Naive B cell (primary cell): ENCODE measurements around the gene SETD2. TPM values are rescaled to one million over a fixed set of nuclear protein-coding genes. Genes with fewer than 3 reads are reported as not detected.

Source experiments
- ATAC-seq, 2 donors: fragments of 150-1000 bp; cut with Tn5 transposase; 2 replicates each; pipeline ENCODE4 v1.10.0; 2021; ENCODE audit warnings: low read depth in 2 of 2, mild to moderate bottlenecking in 2 of 2, moderate library complexity in 2 of 2
- DNase-seq: peaks from one replicate; pipeline ENCODE4 v3.0.0; 2022
- H3K27ac Mint-ChIP-seq, 6 donors: one replicate each; pipeline ENCODE4 v1.8.0; 2020 to 2022; ENCODE audit warnings: mild to moderate bottlenecking in 6 of 6, mixed read lengths in 6 of 6, moderate library complexity in 5 of 6, inconsistent platforms in 2 of 6
- H3K27me3 Mint-ChIP-seq, 3 donors: one replicate each; pipeline ENCODE4 v1.8.0; 2021 to 2022; ENCODE audit warnings: mixed read lengths in 3 of 3, mild to moderate bottlenecking in 1 of 3
- H3K36me3 Mint-ChIP-seq, 2 donors: one replicate each; pipeline ENCODE4 v1.8.0; 2020 to 2022; ENCODE audit warnings: mixed read lengths in 2 of 2, inconsistent platforms in 1 of 2, mild to moderate bottlenecking in 1 of 2
- H3K4me1 Mint-ChIP-seq, 3 donors: one replicate each; pipeline ENCODE4 v1.8.0; 2020 to 2022; ENCODE audit warnings: mixed read lengths in 3 of 3, inconsistent platforms in 1 of 3, mild to moderate bottlenecking in 1 of 3, moderate library complexity in 1 of 3
- H3K4me3 Mint-ChIP-seq, 8 donors: one replicate each; pipeline ENCODE4 v1.8.0; 2020 to 2022; ENCODE audit warnings: mild to moderate bottlenecking in 8 of 8, mixed read lengths in 8 of 8, moderate library complexity in 8 of 8, inconsistent platforms in 2 of 8
- H3K9me3 Mint-ChIP-seq, 7 donors: one replicate each; pipeline ENCODE4 v1.8.0; 2020 to 2022; ENCODE audit warnings: mixed read lengths in 7 of 7, mild to moderate bottlenecking in 5 of 7, inconsistent platforms in 2 of 7, moderate library complexity in 1 of 7
- polyA plus RNA-seq, 6 donors: library from polyadenylated mRNA; unstranded; fragments of 300-500 nt; fragmentation: Illumina TruSeq; gene quantifications; one replicate each; pipeline ENCODE4 v1.2.3, GENCODE V29; 2021; ENCODE audit warnings: low read depth in 6 of 6

The SETD2 gene
- polyA plus RNA-seq, 6 donors from 2014 or later = 7.0 to 41.3 (median 19.6) TPM

- Mint-ChIP-seq H3K27ac (peak overlapping the region in 1 of 6 donors; percentile 33), H3K27me3 (no peaks in the 10 kb centered on the region), H3K36me3 (no peaks in the 10 kb centered on the region), H3K9me3 (no peaks in the 10 kb centered on the region), H3K4me1 (peaks cover 9 to 23% (median 9%) of the 10 kb centered on the region in 3 donors), H3K4me3 (no peak overlapping the region)
- ATAC-seq (no peak), DNase-seq (no peak)
These were observed 162.8 kb downstream of the SETD2 start for GRCh38 chr3:47000922-47001730.

GRCh38 chr3:47000198-47000815, 163.6 kb downstream of the SETD2 start:
- Mint-ChIP-seq H3K27ac (peak overlapping the region in 1 of 6 donors; percentile 59), H3K36me3 (no peaks in the 10 kb centered on the region), H3K4me3 (peak overlapping the region in 1 of 8 donors; percentile 10), H3K4me1 (peaks cover 9 to 23% (median 9%) of the 10 kb centered on the region in 3 donors), H3K9me3 (no peaks in the 10 kb centered on the region), H3K27me3 (no peaks in the 10 kb centered on the region)
- ATAC-seq (no peak), DNase-seq (no peak)

GRCh38 chr3:46999516-47000197, 164.3 kb downstream of the SETD2 start:
- DNase-seq = no peak
- Mint-ChIP-seq H3K27me3 (no peaks in the 10 kb centered on the region), H3K36me3 (no peaks in the 10 kb centered on the region), H3K9me3 (no peaks in the 10 kb centered on the region), H3K4me1 (peaks cover 9 to 23% (median 9%) of the 10 kb centered on the region in 3 donors), H3K27ac (peak overlapping the region in 1 of 6 donors; percentile 59), H3K4me3 (no peak overlapping the region)
- no peak for ATAC-seq

DNA sequence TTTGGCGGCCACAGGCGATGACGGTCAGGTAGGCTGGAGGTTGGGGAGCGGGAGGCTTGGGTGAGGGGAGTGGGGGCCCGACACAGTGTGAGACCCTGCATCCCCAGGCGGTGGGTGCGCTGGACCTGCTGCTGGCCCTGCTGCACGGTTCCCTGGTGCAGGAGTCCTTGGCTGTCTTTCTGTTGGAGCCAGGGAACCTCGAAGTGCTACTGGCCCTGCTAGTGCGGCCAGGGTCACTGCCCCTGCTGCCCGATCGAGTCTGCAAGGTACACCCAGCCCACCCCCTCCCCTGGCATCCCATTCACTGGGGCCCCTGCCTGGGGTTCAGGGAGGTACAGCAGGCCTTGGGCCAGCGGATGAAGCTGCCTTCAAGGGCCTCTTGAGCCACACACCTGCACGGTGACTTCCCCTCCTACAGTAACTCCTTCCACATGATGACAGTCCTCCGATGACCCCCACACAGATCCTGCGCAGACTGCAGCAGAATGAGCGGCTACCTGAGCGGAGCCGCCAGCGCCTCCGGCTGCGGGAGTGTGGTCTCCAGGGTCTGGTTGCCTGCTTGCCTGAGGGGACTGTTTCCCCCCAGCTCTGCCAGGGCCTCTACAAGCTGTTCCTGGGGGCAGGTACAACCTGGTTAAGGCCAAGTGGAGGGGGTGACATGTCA, 164.9 kb downstream of the SETD2 start:
- Mint-ChIP-seq H3K27ac (peak overlapping the region in 1 of 6 donors; percentile 7), H3K9me3 (no peaks in the 10 kb centered on the region), H3K36me3 (no peaks in the 10 kb centered on the region), H3K4me3 (peak overlapping the region in 1 of 8 donors; percentile 26), H3K27me3 (no peaks in the 10 kb centered on the region), H3K4me1 (peaks cover 9 to 23% (median 9%) of the 10 kb centered on the region in 3 donors)
- no peak for ATAC-seq
- DNase-seq = no peak

DNA sequence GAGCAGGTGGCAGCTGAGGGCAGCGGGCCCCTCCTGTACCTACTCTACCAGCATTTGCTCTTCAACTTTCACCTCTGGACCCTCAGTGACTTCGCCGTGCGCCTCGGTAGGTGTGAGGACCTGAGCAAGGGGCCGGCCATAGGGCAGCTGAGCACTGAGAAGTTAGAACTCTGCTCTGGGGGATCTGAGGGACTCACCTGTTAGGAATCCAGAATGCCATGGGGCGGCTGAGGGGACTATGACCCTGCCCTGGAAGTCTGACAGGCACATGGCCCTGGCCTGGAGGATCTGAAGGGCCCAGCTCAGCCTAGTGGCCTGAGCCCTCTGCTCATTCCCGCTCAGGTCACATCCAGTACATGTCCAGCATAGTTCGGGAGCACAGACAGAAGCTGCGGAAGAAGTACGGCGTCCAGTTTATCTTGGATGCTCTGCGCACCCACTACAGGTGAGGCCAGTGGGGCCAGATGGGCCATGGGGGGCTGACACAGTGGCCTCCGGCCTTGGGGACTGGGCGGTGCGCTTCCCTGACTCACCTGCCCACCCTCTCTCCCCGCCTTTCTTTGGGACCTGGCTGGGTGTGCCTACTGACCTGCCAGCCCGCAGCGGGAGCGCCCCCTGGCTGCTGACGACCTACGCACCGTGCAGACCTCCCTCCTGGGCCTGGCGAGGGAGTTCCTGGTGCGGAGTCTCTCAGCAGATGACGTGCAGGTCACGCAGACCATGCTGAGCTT, 165.6 kb downstream of the SETD2 start:
- DNase-seq (peak; percentile 64), ATAC-seq (peak; percentile 83 to 88)
- no peak overlapping the region for H3K4me3 Mint-ChIP-seq
- H3K4me1 Mint-ChIP-seq = peaks cover 9 to 23% (median 9%) of the 10 kb centered on the region in 3 donors
- no peaks in the 10 kb centered on the region for H3K36me3 Mint-ChIP-seq
- H3K9me3 Mint-ChIP-seq = no peaks in the 10 kb centered on the region
- H3K27ac Mint-ChIP-seq = peak overlapping the region in 2 of 6 donors; percentile 7 to 12
- no peaks in the 10 kb centered on the region for H3K27me3 Mint-ChIP-seq

DNA sequence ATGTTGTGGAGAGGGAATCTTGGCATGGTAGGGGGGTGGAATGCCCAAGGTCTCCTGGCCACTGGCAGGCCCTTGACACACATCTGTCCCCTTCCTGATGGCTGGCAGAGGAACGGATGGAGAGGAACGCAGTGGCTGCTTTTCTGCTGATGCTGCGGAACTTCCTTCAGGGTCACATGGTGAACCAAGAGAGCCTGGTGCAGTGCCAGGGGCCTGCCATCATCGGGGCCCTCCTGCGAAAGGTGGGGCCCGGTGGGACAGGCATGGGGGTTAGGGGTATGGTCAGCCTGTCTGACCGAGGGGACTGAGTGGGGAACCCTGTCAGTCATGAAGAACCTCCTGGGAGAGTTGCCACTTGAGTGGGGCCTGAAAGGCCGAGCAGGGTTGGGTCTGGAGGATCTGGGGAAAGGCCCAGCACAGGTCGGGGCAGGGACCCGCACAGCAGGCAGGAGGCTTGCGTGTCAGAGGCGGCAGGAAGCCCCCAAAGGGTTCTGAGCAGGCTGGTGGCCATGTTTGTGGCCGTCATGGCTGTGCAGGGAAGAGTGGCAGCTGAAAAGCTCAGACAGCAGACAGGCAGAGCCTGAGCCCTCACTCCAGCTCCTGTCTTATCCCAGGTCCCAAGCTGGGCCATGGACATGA, 166.3 kb downstream of the SETD2 start:
- no peak for ATAC-seq
- Mint-ChIP-seq H3K27me3 (no peaks in the 10 kb centered on the region), H3K4me3 (no peak overlapping the region), H3K9me3 (no peaks in the 10 kb centered on the region), H3K27ac (no peak overlapping the region), H3K36me3 (no peaks in the 10 kb centered on the region), H3K4me1 (peaks cover 9 to 23% (median 9%) of the 10 kb centered on the region in 3 donors)
- DNase-seq = no peak

DNA sequence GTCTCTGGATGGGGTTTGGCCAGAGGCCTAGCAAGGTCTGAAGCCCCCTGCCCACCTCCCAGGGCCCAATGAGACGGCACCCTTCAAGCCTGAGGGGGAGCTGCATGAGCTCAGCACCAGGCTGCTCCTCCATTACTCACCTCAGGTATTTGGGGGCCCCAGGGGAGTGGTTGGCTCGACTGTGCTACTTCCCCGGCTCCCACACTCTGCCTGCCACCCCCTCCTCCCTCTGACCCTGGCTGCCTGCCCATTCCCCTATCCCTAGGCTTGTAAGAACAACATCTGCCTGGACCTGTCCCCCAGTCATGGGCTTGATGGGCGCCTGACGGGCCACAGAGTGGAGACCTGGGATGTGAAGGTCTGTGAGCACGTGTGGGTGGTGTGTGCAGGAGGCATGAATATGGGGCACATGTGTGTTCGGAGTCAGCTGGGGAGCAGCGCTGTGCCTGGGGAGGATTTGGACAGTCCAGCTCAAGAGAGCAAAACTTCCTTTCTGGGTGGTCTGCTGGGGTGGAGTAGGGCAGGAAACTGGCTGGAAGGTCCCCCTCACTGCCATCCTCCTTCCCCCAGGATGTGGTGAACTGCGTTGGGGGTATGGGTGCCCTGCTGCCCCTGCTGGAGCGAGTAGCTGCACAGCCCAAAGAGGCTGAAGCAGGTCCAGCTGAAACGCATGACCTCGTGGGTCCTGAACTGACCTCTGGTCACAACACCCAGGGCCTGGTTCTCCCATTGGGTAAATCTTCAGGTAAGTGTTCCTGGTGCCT, 167.0 kb downstream of the SETD2 start:
- Mint-ChIP-seq H3K4me1 (peaks cover 9 to 23% (median 9%) of the 10 kb centered on the region in 3 donors), H3K4me3 (no peak overlapping the region), H3K36me3 (no peaks in the 10 kb centered on the region), H3K9me3 (no peaks in the 10 kb centered on the region), H3K27ac (peak overlapping the region in 2 of 6 donors; percentile 5 to 68), H3K27me3 (no peaks in the 10 kb centered on the region)
- ATAC-seq = no peak
- no peak for DNase-seq

DNA sequence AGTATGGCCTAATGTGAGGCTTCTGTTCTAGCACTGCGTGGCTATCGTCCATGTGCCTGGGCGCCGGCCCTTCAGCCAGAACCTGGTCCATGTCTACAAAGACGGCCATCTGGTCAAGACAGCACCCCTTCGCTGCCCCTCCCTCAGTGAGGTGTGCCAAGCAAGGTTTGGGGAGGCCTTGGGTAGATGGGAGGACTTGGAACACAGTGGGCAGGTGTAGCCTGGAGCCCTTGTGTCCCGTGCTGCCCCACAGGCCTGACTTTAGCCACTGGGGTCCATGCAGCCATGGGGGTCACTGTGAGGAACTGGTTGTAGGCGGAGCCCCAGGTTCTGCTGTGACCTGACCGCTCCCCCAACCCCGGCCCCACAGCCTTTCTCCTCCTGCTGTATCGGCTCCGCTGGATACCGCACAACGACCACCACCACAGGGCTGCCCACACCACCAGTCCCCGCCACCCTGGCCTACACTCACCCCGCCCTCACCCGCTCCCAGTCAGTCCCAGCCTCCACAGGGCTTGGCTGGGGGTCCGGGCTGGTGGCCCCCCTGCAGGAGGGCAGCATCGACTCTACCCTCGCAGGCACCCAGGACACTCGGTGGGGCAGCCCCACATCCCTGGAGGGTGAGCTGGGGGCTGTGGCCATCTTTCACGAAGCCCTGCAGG, 167.9 kb downstream of the SETD2 start:
- Mint-ChIP-seq H3K4me3 (no peak overlapping the region), H3K36me3 (no peaks in the 10 kb centered on the region)
- no peak for ATAC-seq

DNA sequence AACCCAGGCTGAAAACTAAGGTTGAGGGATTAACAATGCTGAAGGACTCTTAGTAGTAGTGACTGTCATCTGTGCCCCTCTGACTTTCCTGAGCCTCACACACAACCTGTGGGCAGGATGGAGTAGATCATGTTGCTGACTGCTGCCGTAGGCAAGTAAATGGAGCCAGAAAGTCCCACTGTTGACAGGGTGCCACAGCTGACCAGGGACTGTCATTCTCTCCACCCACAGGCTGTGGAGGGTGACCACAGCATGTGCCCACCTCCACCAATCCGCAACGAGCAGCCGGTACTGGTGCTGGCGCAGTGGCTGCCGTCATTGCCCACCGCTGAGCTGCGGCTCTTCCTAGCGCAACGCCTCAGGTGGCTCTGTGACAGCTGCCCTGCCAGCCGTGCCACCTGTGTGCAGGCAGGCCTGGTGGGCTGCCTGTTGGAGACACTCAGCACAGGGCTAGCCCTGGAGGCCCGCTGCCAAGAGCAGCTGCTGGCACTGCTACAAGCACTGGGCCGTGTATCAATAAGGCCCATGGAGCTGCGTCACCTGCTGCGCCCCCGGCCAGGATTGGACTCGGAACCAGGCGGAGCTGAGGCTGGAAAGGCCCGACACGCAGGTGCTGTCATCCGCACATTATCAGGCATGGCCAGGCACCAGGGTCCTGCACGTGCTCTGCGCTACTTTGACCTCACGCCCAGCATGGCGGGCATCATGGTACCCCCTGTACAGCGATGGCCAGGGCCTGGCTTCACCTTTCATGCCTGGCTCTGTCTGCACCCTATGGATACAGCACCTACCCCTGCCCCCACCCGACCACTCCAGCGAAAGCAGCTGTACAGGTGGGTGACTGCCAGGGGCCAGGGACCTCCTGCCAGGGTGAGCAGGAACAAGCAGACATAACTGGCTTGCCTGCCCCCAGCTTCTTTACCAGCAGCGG, 168.8 kb downstream of the SETD2 start:
- peaks cover 14 to 28% (median 17%) of the 10 kb centered on the region in 3 donors for H3K4me1 Mint-ChIP-seq
- H3K9me3 Mint-ChIP-seq = no peaks in the 10 kb centered on the region
- ATAC-seq = no peak
- H3K27me3 Mint-ChIP-seq = no peaks in the 10 kb centered on the region
- DNase-seq = no peak
- no peaks in the 10 kb centered on the region for H3K36me3 Mint-ChIP-seq
- peak overlapping the region in 1 of 6 donors; percentile 52 for H3K27ac Mint-ChIP-seq
- no peak overlapping the region for H3K4me3 Mint-ChIP-seq

More for the DNA sequence above, 167.9 kb downstream of the SETD2 start:
- no peak overlapping the region for H3K27ac Mint-ChIP-seq
- no peak for DNase-seq
- H3K27me3 Mint-ChIP-seq = no peaks in the 10 kb centered on the region
- H3K4me1 Mint-ChIP-seq = peaks cover 9 to 23% (median 10%) of the 10 kb centered on the region in 3 donors
- no peaks in the 10 kb centered on the region for H3K9me3 Mint-ChIP-seq

GRCh38 chr3:46993986-46994385, 169.9 kb downstream of the SETD2 start:
- no peaks in the 10 kb centered on the region for H3K27me3 Mint-ChIP-seq
- H3K9me3 Mint-ChIP-seq = no peaks in the 10 kb centered on the region
- no peak overlapping the region for H3K4me3 Mint-ChIP-seq
- peaks cover 22 to 33% (median 23%) of the 10 kb centered on the region in 3 donors for H3K4me1 Mint-ChIP-seq
- no peak for DNase-seq
- H3K27ac Mint-ChIP-seq = peak overlapping the region in 2 of 6 donors; percentile 9 to 73
- no peak for ATAC-seq
- no peaks in the 10 kb centered on the region for H3K36me3 Mint-ChIP-seq

DNA sequence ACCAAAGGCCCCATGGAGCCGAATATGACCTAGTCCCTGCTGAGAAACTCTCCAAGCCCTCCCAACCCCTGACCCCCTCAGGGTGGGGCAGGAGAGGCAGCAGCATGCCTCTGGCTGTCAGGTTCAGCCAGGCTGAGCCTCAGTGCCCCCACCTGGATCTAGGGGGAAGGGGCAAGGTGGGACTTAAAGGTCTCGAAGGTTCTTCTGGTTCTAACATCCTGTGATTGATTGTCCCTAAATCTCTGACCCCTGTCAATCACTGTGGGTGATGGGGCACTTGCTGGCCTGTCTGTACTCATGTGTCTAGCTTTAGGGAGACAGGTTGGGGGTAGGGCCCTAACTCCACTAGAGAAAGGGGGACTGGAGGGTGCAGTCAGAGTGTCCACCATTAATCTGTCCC, 170.6 kb downstream of the SETD2 start:
- no peak for DNase-seq
- H3K4me3 Mint-ChIP-seq = no peak overlapping the region
- H3K4me1 Mint-ChIP-seq = peaks cover 28 to 35% (median 29%) of the 10 kb centered on the region in 3 donors
- no peaks in the 10 kb centered on the region for H3K27me3 Mint-ChIP-seq
- H3K36me3 Mint-ChIP-seq = no peaks in the 10 kb centered on the region
- ATAC-seq = no peak
- H3K27ac Mint-ChIP-seq = peak overlapping the region in 1 of 6 donors; percentile 23
- H3K9me3 Mint-ChIP-seq = no peaks in the 10 kb centered on the region
